Mucosa of gallbladder (tissue), 1 donor: Measurements from ENCODE around the gene SLC26A5. TPM values are rescaled to one million over a fixed set of nuclear protein-coding genes. Genes with fewer than 3 reads are reported as not detected.

Source experiments
- DNase-seq: peaks from one replicate; pipeline ENCODE4 v3.0.0-alpha.2; 2020; ENCODE audit warnings: low spot score
- total RNA-seq: library from RNA; stranded (reverse); gene quantifications from one replicate; pipeline ENCODE4 v1.2.1, GENCODE V29; 2021
- donor health status: DM: no; HTN: no; CAD: no.

SLC26A5 gene
- total RNA-seq, 1 donor from 2014 or later = 0.23 TPM

DNA sequence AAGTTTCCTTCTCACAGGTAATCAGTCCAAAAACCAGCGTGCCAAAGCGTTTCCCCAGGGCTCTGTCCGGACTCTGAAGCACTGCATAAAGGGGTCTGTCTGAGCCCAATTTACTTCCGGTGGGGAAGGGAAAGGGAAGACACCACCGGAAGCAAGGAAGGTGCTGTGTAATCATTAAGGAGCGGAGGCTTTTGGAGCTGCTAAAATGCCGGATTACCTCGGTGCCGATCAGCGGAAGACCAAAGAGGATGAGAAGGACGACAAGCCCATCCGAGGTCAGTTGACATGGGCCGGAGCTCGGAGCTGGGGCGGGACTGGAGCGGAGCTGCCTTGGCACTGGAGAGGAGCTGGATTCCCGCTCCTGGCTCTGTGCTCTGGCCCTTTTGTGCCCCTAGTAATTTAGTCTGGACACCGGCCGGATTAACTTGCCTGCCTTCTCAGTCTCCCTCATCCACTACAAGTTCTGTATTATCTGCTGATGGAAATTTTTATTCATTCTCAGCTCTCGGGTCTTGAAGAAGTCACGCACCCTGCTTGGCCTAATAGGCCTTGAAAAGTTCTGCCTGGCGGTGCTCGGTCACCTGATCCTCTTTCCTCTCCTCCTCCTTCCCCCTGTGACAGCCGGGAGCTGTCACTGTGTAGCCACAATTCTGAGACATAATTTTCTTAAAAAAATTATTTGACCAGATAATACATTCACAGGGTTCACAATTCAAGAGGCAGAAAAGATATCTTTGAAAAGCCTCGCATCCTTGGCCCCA, 98.3 kb downstream of the SLC26A5 start, which contains the start of gene PSMC2:
Gene PSMC2 (plus strand): TSS at position 137 of the 761 bp plus-strand sequence. CDS start 69 bp downstream, at position 206.
- DNase-seq = peak; percentile 87

DNA sequence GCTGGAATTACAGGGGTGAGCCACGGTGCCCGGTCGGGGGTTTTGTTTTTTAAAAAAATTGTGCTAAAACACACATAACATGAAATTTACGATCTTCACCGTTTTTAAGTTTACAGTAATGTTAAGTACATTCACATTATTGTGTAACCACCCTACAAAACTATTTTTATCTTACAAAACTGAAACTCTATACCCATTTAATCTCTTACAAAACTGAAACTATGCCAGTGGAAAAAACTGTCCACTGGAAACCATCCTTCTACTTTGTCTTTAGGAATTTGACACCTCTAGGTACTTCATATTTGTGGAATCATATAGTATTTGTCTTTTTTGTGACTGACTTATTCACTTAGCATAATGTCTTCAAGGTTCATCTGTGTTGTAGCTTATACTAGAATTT, 99.6 kb downstream of the SLC26A5 start:
- no peak for DNase-seq

DNA sequence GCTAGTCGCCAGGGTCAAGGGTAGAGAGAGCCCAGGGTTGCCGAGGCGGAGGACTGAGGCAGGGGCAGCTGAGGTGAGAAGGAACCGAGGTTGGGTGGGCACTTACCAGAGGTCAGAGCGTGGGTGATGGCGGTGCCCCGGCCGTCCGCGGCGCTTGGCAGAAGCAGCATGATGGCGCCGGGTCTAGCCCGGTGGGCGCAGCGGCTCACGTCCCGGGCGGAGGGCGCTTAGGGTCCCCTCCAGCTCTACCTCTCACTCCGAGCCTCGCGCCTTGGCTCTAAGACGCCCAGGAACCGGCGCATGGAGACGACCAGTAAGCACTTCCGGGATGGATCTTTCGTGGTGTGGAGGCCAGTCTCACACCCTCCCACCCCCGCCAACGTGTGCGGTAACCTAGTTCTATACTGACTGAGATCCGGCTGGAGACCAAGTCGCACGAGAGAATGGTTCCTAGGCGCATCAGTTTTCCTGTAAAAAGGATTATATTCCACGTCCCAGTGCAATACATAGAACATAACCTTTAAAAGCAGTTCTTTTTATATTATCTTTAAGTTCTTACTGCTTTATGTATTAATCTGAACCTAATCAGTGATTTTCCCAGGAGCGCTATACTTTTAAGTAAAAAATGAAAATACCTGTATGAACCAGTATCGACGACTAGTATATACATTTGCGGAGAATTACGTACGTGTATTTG, 101.4 kb downstream of the SLC26A5 start, which contains the start of gene DNAJC2:
Gene DNAJC2 (minus strand): TSS at position 315 of the 697 bp plus-strand sequence. CDS start 145 bp downstream, at position 170.
- DNase-seq = peak; percentile 90

DNA sequence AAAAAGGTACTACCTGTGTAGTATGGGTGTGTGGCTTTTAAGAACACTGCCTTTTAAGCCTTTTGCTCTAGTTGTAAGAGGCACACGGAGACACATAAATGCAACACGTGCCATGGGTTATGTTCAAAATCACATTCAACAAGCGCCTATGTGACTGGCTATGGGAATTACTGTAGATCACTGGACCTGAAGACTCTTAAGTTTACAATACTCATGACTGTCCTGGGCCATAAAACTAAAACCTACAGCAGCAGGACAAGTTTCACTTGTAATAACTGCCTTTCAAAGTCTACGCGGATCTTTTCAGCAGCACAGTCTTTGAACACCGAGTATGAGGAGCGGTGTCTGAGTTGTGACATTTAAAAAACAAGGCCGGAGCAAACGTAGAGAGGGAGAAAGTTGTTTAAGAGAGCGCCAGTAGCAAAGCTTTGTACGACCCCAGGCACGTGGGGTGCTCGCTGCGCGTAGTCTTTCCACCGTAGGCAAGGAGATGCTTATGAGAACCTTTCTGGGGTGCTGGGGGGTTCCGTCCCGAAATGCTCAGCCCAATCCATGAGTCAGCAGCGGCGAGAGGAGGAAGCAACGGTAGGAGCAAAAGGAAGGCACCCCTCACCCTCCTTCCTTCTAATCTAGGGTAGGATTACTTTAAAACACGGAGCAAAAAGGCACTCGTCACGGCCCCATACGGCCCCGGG, 102.1 kb downstream of the SLC26A5 start:
- no peak for DNase-seq

DNA sequence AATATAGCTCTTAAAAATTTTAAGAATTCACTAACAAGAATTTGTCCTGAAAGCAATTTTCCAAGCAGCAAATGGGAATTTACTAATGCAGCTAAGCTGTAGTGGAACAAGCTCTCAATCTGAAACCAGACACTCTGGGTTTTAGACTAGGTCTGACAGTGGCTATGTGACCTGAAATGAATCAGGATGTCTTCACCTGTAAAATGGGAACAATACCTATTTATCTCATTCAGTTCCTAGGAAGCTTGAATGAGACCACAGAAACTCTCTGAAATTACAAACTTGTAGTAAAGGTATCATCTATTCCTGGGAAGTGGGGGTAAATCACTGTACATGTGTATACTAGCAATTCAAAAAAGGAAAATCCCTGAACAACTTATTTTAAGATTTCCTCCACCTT, 102.7 kb downstream of the SLC26A5 start:
- no peak for DNase-seq

DNA sequence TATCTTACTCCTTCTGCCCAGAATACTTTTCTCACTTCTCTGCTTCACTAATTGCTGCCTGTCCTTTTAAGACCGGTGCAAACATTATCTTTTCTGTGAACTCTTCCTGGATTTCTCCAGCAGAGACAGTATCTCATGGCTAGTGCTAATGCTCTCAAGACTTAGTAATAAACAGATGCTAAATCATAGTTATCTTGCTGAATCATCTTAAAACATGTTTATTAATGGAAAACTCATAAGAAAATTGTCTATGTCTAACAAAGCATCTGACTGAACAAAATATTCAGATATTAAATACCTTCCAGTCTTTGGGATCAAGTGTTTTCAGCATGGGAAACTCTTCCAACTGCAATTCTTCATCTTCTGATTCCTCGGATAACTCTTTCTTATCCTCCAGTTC, 104.5 kb downstream of the SLC26A5 start:
- no peak for DNase-seq

DNA sequence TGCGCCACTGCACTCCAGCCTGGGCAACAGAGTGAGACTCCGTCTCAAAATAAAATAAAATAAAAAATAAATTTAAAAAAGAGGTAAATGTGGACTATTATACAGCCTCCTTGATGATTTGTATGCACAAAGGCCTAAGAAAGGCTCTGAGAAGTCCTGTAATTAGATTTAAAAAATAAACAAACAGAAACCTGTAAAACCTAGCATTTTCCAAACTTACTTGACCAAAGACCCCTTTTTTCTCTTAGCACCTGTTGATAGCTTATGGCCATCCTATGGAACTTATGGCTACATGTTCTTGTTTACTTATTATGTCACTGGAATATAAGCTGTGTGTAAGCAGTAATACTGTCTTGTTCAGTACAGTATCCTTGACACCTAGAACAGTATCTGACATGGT, 107.1 kb downstream of the SLC26A5 start:
- DNase-seq = no peak

DNA sequence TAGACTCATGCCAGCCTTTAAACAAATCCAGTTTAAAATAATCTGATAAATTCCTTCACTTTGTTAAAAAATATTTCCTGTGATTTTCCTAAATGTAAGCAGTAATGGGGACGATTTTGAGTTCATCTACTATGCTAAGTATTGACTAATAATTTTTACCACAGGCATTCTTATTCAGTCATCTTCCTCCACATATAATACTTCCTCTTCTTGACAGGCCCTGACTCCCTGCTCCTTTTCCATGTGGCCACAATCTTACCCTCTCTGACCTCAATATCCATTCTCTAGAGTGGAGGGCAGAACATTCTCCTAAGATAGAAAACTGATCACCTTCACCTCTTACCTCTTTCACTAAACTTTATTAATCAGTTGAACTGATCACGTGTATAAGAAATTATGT, 109.2 kb downstream of the SLC26A5 start:
- no peak for DNase-seq

DNA sequence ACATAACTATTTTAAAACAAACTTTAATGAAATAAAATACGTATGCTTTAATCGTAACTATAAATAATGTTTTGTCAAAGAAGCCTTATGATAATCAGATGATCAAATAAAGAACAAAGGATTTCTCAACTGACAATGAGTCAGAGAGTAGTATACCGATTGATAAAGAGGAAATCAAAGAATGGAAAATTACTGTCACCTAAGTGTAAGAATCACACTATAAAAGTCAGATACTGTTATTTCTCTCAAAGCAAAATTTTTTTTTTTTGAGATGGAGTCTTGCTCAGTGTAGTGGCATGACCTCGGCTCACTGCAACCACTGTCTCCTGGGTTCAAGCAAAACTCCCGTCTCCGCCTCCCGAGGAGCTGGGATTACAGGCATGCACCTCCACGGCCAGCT, 120.3 kb downstream of the SLC26A5 start:
- no peak for DNase-seq

Other genes starting within 250 kb of the SLC26A5 start
- 50.8 TPM for gene PMPCB, start 148.8 kb downstream of the SLC26A5 start, total RNA-seq
- gene DNAJC2, start 101.4 kb downstream of the SLC26A5 start, total RNA-seq = 12.0 TPM
- 92.8 TPM for gene PSMC2, start 98.6 kb downstream of the SLC26A5 start, total RNA-seq